ENCODE results near the gene KCNQ1.

KCNQ1 gene

GRCh38 chr11:2857918-2858317 lies 413.1 kb downstream of the KCNQ1 start:
- no peaks in the 10 kb centered on the region for H3K27me3 ChIP-seq (ENCODE audit: low read length)
- TF ChIP-seq EZH2phosphoT487 (conservative IDR thresholded peaks at IDR 0.05; ENCODE audit: low read length) (no peak), CTCF (IDR thresholded peaks at IDR 0.05; ENCODE audit: insufficient read depth, low read length, poor library complexity, severe bottlenecking) (no peak)

GRCh38 chr11:2858995-2859698 lies 414.3 kb downstream of the KCNQ1 start:
- Histone ChIP-seq H3F3A (ENCODE audit: insufficient read depth) (no peaks in the 10 kb centered on the region), H3K4me2 (ENCODE audit: low read depth, low read length, poor library complexity, severe bottlenecking) (no peak overlapping the region), H2AFZ (ENCODE audit: low read depth, low read length, severe bottlenecking) (no peak overlapping the region), H3K79me2 (ENCODE audit: insufficient read depth, low read length) (no peaks in the 10 kb centered on the region), H3K36me3 (ENCODE audit: low read length) (no peaks in the 10 kb centered on the region), H3K9me2 (replicated peaks; ENCODE audit: insufficient read depth, low read length) (no peaks in the 10 kb centered on the region), H3K27ac (ENCODE audit: low read depth, low read length) (no peak overlapping the region), H3K9ac (ENCODE audit: low read length) (no peak overlapping the region), H4K20me1 (ENCODE audit: low read depth, low read length) (no peaks in the 10 kb centered on the region), H3K27me3 (ENCODE audit: low read length) (no peaks in the 10 kb centered on the region), H3K9me3 (ENCODE audit: insufficient read depth, low read length) (no peaks in the 10 kb centered on the region), H3K4me3 (ENCODE audit: insufficient read depth, low read length, poor library complexity, severe bottlenecking) (no peak overlapping the region)
- TF ChIP-seq CTCF (IDR thresholded peaks at IDR 0.05; ENCODE audit: insufficient read depth, low read length, poor library complexity, severe bottlenecking) (no peak), EZH2phosphoT487 (conservative IDR thresholded peaks at IDR 0.05; ENCODE audit: low read length) (no peak)

More at GRCh38 chr11:2857918-2858317, 413.1 kb downstream of the KCNQ1 start:
- Histone ChIP-seq H3K4me2 (ENCODE audit: low read depth, low read length, poor library complexity, severe bottlenecking) (no peak overlapping the region), H4K20me1 (ENCODE audit: low read depth, low read length) (no peaks in the 10 kb centered on the region), H3F3A (ENCODE audit: insufficient read depth) (no peaks in the 10 kb centered on the region), H3K36me3 (ENCODE audit: low read length) (no peaks in the 10 kb centered on the region), H3K9ac (ENCODE audit: low read length) (no peak overlapping the region), H3K4me3 (ENCODE audit: insufficient read depth, low read length, poor library complexity, severe bottlenecking) (no peak overlapping the region), H3K9me3 (ENCODE audit: insufficient read depth, low read length) (no peaks in the 10 kb centered on the region), H3K79me2 (ENCODE audit: insufficient read depth, low read length) (no peaks in the 10 kb centered on the region), H3K27ac (ENCODE audit: low read depth, low read length) (no peak overlapping the region), H2AFZ (ENCODE audit: low read depth, low read length, severe bottlenecking) (no peak overlapping the region), H3K9me2 (replicated peaks; ENCODE audit: insufficient read depth, low read length) (no peaks in the 10 kb centered on the region)

- Histone ChIP-seq H4K20me1 (ENCODE audit: low read depth, low read length) (no peaks in the 10 kb centered on the region), H3K9me3 (ENCODE audit: insufficient read depth, low read length) (no peaks in the 10 kb centered on the region), H3K27me3 (ENCODE audit: low read length) (no peaks in the 10 kb centered on the region), H3K36me3 (ENCODE audit: low read length) (no peaks in the 10 kb centered on the region), H3K4me3 (ENCODE audit: insufficient read depth, low read length, poor library complexity, severe bottlenecking) (no peak overlapping the region), H3K27ac (ENCODE audit: low read depth, low read length) (no peak overlapping the region), H3K79me2 (ENCODE audit: insufficient read depth, low read length) (no peaks in the 10 kb centered on the region), H3F3A (ENCODE audit: insufficient read depth) (no peaks in the 10 kb centered on the region), H3K9ac (ENCODE audit: low read length) (no peak overlapping the region), H2AFZ (ENCODE audit: low read depth, low read length, severe bottlenecking) (no peak overlapping the region), H3K4me2 (ENCODE audit: low read depth, low read length, poor library complexity, severe bottlenecking) (no peak overlapping the region), H3K9me2 (replicated peaks; ENCODE audit: insufficient read depth, low read length) (no peaks in the 10 kb centered on the region)
- TF ChIP-seq EZH2phosphoT487 (conservative IDR thresholded peaks at IDR 0.05; ENCODE audit: low read length) = no peak
- TF ChIP-seq CTCF (IDR thresholded peaks at IDR 0.05; ENCODE audit: insufficient read depth, low read length, poor library complexity, severe bottlenecking) = no peak
These were observed 414.9 kb downstream of the KCNQ1 start for GRCh38 chr11:2859699-2860037.
